ENCODE measurements around the gene ARHGAP19. TPM values are rescaled to one million over a fixed set of nuclear protein-coding genes. Genes with fewer than 3 reads are reported as not detected.

The ARHGAP19 gene
- polyA plus RNA-seq, 1 of the 3 experiments (the other 2 are of a cell fraction) = 3.8 TPM

DNA sequence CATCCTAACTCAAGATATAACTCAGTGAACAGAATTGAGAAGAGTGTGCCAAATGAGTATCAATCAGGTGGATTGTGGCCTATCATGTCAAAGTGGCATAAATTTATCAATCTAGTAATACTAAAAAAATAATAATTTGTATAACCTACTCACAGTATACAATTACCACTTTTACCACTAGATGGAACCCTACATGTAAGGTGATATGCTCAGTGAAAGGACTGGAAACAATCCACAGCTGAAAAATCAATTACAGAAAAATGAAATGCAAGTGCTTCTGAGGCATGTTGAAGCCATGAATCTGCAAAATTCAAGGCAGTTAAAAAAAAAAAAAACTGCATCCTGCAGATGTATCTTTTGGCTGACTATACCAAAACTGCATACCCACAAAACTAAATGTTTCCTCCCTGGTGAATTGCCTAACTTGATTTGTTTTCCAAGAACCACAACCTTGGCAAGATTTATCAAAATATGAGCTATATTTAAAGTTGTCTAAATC, 13.9 kb downstream of the ARHGAP19 start (continued):
- TF ChIP-seq FOXJ3 (CRISPR knock-in tag; IDR thresholded peaks at IDR 0.05) (no peak), FOXM1 (IDR thresholded peaks at IDR 0.05; ENCODE audit: low read depth) (no peak), POLR2AphosphoS5 (IDR thresholded peaks at IDR 0.05; ENCODE audit: low read depth, low read length) (no peak), ELF1 (IDR thresholded peaks at IDR 0.05) (no peak)
- TF ChIP-seq, protein P1, sequence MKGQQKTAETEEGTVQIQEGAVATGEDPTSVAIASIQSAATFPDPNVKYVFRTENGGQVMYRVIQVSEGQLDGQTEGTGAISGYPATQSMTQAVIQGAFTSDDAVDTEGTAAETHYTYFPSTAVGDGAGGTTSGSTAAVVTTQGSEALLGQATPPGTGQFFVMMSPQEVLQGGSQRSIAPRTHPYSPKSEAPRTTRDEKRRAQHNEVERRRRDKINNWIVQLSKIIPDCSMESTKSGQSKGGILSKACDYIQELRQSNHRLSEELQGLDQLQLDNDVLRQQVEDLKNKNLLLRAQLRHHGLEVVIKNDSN (IDR thresholded peaks at IDR 0.05; ENCODE audit: borderline replicate concordance, low read depth) = no peak
- TF ChIP-seq, protein P2, sequence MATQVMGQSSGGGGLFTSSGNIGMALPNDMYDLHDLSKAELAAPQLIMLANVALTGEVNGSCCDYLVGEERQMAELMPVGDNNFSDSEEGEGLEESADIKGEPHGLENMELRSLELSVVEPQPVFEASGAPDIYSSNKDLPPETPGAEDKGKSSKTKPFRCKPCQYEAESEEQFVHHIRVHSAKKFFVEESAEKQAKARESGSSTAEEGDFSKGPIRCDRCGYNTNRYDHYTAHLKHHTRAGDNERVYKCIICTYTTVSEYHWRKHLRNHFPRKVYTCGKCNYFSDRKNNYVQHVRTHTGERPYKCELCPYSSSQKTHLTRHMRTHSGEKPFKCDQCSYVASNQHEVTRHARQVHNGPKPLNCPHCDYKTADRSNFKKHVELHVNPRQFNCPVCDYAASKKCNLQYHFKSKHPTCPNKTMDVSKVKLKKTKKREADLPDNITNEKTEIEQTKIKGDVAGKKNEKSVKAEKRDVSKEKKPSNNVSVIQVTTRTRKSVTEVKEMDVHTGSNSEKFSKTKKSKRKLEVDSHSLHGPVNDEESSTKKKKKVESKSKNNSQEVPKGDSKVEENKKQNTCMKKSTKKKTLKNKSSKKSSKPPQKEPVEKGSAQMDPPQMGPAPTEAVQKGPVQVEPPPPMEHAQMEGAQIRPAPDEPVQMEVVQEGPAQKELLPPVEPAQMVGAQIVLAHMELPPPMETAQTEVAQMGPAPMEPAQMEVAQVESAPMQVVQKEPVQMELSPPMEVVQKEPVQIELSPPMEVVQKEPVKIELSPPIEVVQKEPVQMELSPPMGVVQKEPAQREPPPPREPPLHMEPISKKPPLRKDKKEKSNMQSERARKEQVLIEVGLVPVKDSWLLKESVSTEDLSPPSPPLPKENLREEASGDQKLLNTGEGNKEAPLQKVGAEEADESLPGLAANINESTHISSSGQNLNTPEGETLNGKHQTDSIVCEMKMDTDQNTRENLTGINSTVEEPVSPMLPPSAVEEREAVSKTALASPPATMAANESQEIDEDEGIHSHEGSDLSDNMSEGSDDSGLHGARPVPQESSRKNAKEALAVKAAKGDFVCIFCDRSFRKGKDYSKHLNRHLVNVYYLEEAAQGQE (IDR thresholded peaks at IDR 0.05; ENCODE audit: low read depth, low read length) = no peak

DNA sequence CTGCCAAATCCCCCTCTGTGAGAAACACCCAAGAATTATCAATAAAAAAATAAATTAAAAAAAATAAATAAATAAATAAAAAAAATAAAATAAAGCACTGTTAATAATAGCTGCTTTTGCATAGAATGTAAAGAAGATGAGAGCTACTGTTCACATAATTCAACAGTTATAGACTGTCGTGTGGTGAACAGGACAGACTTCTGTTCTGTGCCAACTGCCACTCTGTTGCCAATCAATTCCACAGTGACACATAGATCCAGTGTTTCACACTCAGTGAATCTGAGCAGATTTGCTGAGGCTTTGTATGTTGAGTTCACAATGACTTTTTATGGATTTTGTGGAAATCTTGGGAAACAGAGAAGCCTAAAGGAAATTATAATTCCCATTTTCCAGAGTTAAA, 14.9 kb downstream of the ARHGAP19 start:
- H3K4me2 ChIP-seq = no peak overlapping the region
- CTCF ChIA-PET = interaction anchor here (1.5 to 2.7 kb wide), 12 partner anchors 10 to 205 kb away, joined by 4 to 57 read pairs (median 13); partner anchors contain the start of genes ARHGAP19 and FRAT2
- no peak for TF ChIP-seq JUND (IDR thresholded peaks at IDR 0.05)
- TF ChIP-seq YY1 (IDR thresholded peaks at IDR 0.05; ENCODE audit: low read depth) = no peak
- no peak for TF ChIP-seq CHD2 (IDR thresholded peaks at IDR 0.05; ENCODE audit: low read length, partially characterized antibody)
- no peak for TF ChIP-seq SIN3A (IDR thresholded peaks at IDR 0.05; ENCODE audit: borderline replicate concordance, low read depth, low read length)
- TF ChIP-seq, protein P3, sequence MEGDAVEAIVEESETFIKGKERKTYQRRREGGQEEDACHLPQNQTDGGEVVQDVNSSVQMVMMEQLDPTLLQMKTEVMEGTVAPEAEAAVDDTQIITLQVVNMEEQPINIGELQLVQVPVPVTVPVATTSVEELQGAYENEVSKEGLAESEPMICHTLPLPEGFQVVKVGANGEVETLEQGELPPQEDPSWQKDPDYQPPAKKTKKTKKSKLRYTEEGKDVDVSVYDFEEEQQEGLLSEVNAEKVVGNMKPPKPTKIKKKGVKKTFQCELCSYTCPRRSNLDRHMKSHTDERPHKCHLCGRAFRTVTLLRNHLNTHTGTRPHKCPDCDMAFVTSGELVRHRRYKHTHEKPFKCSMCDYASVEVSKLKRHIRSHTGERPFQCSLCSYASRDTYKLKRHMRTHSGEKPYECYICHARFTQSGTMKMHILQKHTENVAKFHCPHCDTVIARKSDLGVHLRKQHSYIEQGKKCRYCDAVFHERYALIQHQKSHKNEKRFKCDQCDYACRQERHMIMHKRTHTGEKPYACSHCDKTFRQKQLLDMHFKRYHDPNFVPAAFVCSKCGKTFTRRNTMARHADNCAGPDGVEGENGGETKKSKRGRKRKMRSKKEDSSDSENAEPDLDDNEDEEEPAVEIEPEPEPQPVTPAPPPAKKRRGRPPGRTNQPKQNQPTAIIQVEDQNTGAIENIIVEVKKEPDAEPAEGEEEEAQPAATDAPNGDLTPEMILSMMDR (IDR thresholded peaks at IDR 0.05) = no peak
- TF ChIP-seq, protein P4, sequence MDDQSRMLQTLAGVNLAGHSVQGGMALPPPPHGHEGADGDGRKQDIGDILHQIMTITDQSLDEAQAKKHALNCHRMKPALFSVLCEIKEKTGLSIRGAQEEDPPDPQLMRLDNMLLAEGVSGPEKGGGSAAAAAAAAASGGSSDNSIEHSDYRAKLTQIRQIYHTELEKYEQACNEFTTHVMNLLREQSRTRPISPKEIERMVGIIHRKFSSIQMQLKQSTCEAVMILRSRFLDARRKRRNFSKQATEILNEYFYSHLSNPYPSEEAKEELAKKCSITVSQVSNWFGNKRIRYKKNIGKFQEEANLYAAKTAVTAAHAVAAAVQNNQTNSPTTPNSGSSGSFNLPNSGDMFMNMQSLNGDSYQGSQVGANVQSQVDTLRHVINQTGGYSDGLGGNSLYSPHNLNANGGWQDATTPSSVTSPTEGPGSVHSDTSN (IDR thresholded peaks at IDR 0.05) = no peak

More for the DNA sequence above, 14.9 kb downstream of the ARHGAP19 start:
- POLR2A ChIA-PET = no interaction called here
- Histone ChIP-seq H3K4me3 (ENCODE audit: low read depth in 2 of 2, low read length in 1 of 2) (no peak overlapping the region), H4K20me1 (ENCODE audit: insufficient read depth) (peaks cover 5% of the 10 kb centered on the region; the same call in 1 of the 2 replicates), H3K79me2 (ENCODE audit: insufficient read depth) (peaks cover 48% of the 10 kb centered on the region), H3F3A (replicated peaks; ENCODE audit: insufficient read depth) (peaks cover 19% of the 10 kb centered on the region), H3K9me3 (no peaks in the 10 kb centered on the region), H3K27me3 (ENCODE audit: insufficient read depth) (no peaks in the 10 kb centered on the region), H3K4me1 (ENCODE audit: control insufficient read depth in 1 of 2, insufficient read depth in 2 of 2, low read depth in 1 of 2, low read length in 1 of 2) (peaks cover 0 to 18% of the 10 kb centered on the region in 2 experiments), H3K27ac (ENCODE audit: low read depth in 2 of 2, low read length in 1 of 2) (peak overlapping the region; percentile 67 to 84; a peak in 2 of 4 replicates), H3K9ac (no peak overlapping the region; the same call in 1 of the 2 replicates), H3K9me2 (no peaks in the 10 kb centered on the region), H2AFZ (ENCODE audit: low read depth) (no peak overlapping the region), H3K36me3 (replicated peaks in 1 of 2; ENCODE audit: control insufficient read depth in 1 of 2, insufficient read depth in 2 of 2, low read length in 1 of 2) (no peaks in the 10 kb centered on the region)
- DNase-seq = no peak
- WGBS (ENCODE audit: low lambda C conversion rate) = 83% methylated on average over 1 of the region's 1 CpG
